ENCODE data around the gene PLB1.

The PLB1 gene

DNA sequence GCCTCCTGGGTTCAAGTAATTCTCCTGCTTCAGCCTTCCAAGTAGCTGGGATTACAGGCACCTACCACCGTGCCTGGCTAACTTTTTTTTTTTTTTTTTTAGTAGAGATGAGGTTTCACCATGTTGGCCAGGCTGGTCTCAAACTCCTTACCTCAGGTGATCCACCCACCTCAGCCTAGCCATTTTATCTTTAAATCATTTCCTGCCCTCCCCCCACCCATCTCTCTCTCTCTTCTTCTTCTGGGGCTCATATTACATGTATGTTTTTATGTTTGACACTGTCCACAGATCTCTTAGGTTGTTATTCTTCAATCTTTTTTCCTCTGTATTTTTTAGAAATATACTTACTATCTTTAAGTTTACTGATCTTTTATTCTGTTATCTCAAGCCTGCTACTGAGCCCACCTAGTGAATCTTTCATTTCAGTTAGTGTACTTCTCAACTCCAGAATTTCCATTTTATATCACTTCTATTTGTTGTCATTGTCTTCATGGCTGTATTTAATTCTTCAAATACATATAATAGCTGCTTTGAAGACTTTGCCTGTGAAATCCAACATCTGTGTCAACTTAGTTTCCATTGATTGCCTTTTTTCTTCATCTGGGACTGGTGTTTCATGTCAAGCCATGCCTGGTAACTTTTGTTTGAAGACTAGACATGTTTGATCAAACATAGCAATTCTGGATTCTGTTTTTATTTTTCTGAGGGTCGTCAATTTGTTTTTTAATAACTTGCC lies 16.2 kb downstream of the PLB1 start:
- TF ChIP-seq EZH2 (IDR thresholded peaks at IDR 0.05; ENCODE audit: borderline replicate concordance, low read depth, low read length, severe bottlenecking) = no peak
- TF ChIP-seq, protein P1, sequence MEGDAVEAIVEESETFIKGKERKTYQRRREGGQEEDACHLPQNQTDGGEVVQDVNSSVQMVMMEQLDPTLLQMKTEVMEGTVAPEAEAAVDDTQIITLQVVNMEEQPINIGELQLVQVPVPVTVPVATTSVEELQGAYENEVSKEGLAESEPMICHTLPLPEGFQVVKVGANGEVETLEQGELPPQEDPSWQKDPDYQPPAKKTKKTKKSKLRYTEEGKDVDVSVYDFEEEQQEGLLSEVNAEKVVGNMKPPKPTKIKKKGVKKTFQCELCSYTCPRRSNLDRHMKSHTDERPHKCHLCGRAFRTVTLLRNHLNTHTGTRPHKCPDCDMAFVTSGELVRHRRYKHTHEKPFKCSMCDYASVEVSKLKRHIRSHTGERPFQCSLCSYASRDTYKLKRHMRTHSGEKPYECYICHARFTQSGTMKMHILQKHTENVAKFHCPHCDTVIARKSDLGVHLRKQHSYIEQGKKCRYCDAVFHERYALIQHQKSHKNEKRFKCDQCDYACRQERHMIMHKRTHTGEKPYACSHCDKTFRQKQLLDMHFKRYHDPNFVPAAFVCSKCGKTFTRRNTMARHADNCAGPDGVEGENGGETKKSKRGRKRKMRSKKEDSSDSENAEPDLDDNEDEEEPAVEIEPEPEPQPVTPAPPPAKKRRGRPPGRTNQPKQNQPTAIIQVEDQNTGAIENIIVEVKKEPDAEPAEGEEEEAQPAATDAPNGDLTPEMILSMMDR (IDR thresholded peaks at IDR 0.05; ENCODE audit: borderline replicate concordance, extremely low read depth, low read length, poor library complexity, severe bottlenecking) = no peak
- ATAC-seq (ENCODE audit: insufficient read depth, low read depth) = no peak
- no peak overlapping the region for H3K9ac ChIP-seq (ENCODE audit: low read depth, low read length)

DNA sequence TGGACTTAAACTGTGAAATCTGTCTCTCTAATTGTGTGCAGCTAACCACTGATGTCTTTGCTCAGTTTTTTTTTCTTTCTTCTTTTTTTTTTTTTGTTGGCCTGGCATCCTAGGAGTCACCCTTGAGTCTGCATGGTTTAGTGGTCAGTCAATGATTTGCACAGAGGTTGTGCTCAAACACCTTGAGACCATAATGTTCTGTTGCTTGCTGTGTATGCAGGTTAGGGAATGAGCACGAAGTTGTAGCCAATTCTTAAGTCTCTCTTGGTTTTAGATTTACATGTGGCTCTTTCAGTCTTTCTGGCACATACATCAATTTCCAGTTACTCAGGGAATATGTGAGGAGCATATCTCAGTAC lies 16.7 kb downstream of the PLB1 start:
- Histone ChIP-seq H3K27ac (ENCODE audit: low read length) (no peak overlapping the region), H3K4me2 (ENCODE audit: insufficient read depth, low read length) (no peak overlapping the region), H4K20me1 (ENCODE audit: insufficient read depth, low read length) (no peaks in the 10 kb centered on the region), H3K9me3 (ENCODE audit: insufficient read depth, low read length, severe bottlenecking) (no peaks in the 10 kb centered on the region), H3K36me3 (ENCODE audit: insufficient read depth, low read length) (no peaks in the 10 kb centered on the region), H3K27me3 (ENCODE audit: insufficient read depth, low read length, poor library complexity) (peaks cover 11% of the 10 kb centered on the region), H3K4me1 (ENCODE audit: insufficient read depth, low read length) (no peaks in the 10 kb centered on the region), H3K4me3 (ENCODE audit: low read depth in 1 of 2, low read length in 2 of 2) (no peak overlapping the region), H2AFZ (ENCODE audit: low read depth, low read length) (no peak overlapping the region), H3K9ac (ENCODE audit: low read depth, low read length) (no peak overlapping the region), H3K79me2 (ENCODE audit: insufficient read depth, low read length) (no peaks in the 10 kb centered on the region)
- TF ChIP-seq, protein P1 (IDR thresholded peaks at IDR 0.05; ENCODE audit: borderline replicate concordance, extremely low read depth, low read length, poor library complexity, severe bottlenecking) = no peak
- TF ChIP-seq EZH2 (IDR thresholded peaks at IDR 0.05; ENCODE audit: borderline replicate concordance, low read depth, low read length, severe bottlenecking) = no peak
- no peak for ATAC-seq (ENCODE audit: insufficient read depth, low read depth)
- no peak for DNase-seq

More for the DNA sequence above, 16.2 kb downstream of the PLB1 start:
- peaks cover 11% of the 10 kb centered on the region for H3K27me3 ChIP-seq (ENCODE audit: insufficient read depth, low read length, poor library complexity)
- no peak for DNase-seq
- no peaks in the 10 kb centered on the region for H3K4me1 ChIP-seq (ENCODE audit: insufficient read depth, low read length)
- no peaks in the 10 kb centered on the region for H3K9me3 ChIP-seq (ENCODE audit: insufficient read depth, low read length, severe bottlenecking)
- no peak overlapping the region for H3K27ac ChIP-seq (ENCODE audit: low read length)
- no peaks in the 10 kb centered on the region for H3K36me3 ChIP-seq (ENCODE audit: insufficient read depth, low read length)
- no peak overlapping the region for H3K4me3 ChIP-seq (ENCODE audit: low read depth in 1 of 2, low read length in 2 of 2)
- no peaks in the 10 kb centered on the region for H4K20me1 ChIP-seq (ENCODE audit: insufficient read depth, low read length)
- no peak overlapping the region for H3K4me2 ChIP-seq (ENCODE audit: insufficient read depth, low read length)
- no peak overlapping the region for H2AFZ ChIP-seq (ENCODE audit: low read depth, low read length)
- no peaks in the 10 kb centered on the region for H3K79me2 ChIP-seq (ENCODE audit: insufficient read depth, low read length)

DNA sequence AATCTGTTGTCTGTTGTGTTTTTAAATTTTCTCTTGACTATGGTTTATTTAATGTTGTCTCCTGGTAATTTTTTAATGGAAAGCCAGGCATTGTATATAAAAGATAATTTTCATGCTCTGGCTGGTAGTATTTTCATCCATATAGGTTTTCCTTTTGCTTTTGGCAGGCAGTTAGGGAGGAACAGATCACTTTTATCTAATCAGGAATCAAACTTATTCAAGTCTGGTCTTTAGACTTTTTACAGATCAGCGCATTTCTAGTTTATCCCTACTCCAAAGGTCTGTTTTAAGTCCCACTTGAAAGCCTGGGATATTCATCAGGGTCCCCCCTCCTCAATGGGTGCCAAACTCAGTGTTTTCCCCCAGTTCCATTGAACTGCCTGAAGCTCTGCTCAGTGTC lies 17.2 kb downstream of the PLB1 start:
- Histone ChIP-seq H3K9me3 (ENCODE audit: insufficient read depth, low read length, severe bottlenecking) (no peaks in the 10 kb centered on the region), H3K4me3 (ENCODE audit: low read depth in 1 of 2, low read length in 2 of 2) (no peak overlapping the region), H3K79me2 (ENCODE audit: insufficient read depth, low read length) (no peaks in the 10 kb centered on the region), H3K4me2 (ENCODE audit: insufficient read depth, low read length) (no peak overlapping the region), H3K4me1 (ENCODE audit: insufficient read depth, low read length) (no peaks in the 10 kb centered on the region), H3K27ac (ENCODE audit: low read length) (no peak overlapping the region), H2AFZ (ENCODE audit: low read depth, low read length) (no peak overlapping the region), H4K20me1 (ENCODE audit: insufficient read depth, low read length) (no peaks in the 10 kb centered on the region), H3K27me3 (ENCODE audit: insufficient read depth, low read length, poor library complexity) (peaks cover 11% of the 10 kb centered on the region), H3K9ac (ENCODE audit: low read depth, low read length) (no peak overlapping the region), H3K36me3 (ENCODE audit: insufficient read depth, low read length) (no peaks in the 10 kb centered on the region)
- DNase-seq = no peak
- ATAC-seq (ENCODE audit: insufficient read depth, low read depth) = no peak
- TF ChIP-seq, protein P1 (IDR thresholded peaks at IDR 0.05; ENCODE audit: borderline replicate concordance, extremely low read depth, low read length, poor library complexity, severe bottlenecking) = no peak
- TF ChIP-seq EZH2 (IDR thresholded peaks at IDR 0.05; ENCODE audit: borderline replicate concordance, low read depth, low read length, severe bottlenecking) = no peak

Measured in DND-41 (cell line).